Right kidney (tissue), 1 donor: ENCODE measurements around the gene ZAP70.
"Not testable (repeated sequence)": the region's sequence is repeated elsewhere in the genome, so short reads cannot be mapped to it uniquely, and the experiment has no call there.

Experiments
- DNase-seq: peaks from one replicate; pipeline ENCODE4 v3.0.0-alpha.2; 2016

The ZAP70 gene

DNA sequence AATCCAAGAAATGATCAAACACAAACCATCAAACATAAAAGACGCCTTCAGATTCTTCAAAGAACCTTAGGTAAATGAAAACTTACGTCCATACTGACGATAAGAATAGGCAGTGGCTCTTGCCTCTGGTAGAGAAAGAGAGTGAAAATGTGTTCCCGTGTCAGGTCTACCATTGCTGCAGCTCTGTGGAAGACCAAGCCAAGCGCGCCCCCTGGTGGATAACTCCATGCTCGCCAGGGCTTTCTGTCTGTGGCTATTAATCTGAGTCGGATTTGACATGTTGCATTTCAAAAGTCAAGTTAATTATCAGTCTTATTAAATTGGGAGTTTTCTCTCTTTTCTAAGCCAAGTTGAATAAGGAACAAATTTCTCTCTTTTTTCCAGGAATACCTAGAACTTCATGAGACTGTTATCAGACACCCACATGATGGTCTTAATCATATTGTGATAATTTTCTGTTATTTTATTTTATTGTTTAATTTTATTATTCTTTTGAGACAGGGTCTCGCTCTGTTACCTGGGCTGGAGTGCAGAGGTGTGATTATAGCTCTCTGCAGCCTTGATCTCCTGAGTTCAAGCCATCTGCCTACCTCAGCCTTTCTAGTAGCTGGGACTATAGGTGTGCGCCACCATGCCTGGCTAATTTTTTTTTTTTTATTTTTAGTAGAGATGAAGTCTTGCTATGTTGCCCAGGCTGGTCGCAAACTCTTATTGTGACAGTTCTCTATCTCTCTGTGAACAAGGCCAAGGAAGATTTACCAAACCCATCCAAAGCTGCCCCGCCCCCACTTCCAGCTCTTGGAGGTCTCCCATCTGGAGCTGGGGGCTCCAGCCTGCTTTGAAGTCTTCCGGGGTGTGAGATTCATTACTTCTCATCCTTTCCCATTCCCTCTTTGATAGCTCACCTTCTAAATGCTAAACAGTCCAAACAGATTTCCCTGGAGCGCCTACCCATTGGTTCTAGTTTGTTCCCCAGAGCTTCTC, 15.8 kb upstream of the ZAP70 start:
- DNase-seq: peak; percentile 60

DNA sequence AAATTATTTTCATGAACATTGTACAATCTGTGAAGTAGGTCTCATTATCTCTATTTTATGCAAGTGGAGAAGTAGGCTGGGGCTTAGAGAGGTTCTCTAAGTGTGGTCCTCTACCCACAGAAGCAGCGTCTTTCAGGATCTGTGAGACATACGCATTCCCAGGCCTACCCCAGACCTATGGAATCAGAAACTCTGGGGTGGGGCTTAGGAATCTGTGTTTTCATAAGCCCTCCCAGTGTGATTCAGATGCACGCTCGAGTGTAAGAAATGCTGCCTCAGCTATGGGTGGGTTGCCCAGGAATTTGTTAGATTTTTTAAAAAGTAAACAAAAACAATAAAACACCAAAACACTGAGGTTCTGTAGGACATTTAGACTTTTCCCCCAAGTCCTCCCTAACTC, 14.8 kb upstream of the ZAP70 start:
- DNase-seq: no peak

DNA sequence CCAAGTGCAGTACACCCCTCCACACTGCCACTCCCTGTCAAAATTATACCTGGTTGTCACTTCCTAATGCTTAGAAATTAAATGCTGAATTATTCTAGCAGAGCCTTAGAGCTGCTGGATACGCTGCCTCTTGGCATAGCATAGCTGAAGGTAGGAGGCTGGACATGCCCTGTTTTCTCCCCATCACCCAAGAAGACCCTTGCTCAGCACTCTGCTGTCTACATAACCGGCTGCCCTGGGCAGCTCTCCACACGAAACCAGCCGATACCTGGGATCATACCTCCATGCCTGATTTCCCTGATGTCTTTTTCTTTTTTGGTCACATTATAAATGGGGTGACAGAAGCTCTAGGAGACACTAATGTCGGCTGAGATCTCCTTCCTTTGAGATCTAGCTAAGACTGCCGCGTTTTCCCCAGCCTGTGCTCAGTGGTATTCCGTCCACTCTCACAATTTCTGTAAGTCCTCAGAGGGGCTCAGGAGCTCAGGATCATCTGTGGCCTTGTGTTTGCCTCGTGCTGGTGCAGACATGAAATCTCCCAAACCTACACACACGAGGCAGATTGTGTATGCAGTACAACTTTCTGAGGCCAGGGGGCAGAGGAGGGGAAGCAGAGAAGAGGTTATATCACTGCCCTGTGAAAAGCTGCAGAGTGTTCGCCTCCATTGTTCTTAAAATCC, 13.5 kb upstream of the ZAP70 start:
- DNase-seq: peak; percentile 58

DNA sequence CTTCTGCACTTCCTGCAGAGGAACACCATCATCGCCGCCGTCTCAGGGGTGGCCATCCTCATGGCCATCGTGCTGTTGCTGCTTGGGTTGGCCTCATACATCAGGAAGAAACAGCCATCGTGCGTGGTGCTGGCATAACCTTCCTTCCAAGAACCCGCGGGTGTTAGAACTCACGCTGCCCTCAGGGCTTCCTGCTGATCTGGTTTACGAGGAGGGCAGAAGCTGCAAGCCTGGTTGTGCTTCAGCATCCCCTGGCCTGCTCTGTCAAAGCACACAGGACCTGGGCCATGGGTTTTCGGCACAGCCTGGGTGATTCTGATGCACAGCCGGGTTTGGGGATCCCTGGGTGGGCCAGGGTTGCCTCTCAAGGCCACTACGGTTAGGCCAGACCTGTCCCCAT, 12.2 kb upstream of the ZAP70 start:
- no peak for DNase-seq

DNA sequence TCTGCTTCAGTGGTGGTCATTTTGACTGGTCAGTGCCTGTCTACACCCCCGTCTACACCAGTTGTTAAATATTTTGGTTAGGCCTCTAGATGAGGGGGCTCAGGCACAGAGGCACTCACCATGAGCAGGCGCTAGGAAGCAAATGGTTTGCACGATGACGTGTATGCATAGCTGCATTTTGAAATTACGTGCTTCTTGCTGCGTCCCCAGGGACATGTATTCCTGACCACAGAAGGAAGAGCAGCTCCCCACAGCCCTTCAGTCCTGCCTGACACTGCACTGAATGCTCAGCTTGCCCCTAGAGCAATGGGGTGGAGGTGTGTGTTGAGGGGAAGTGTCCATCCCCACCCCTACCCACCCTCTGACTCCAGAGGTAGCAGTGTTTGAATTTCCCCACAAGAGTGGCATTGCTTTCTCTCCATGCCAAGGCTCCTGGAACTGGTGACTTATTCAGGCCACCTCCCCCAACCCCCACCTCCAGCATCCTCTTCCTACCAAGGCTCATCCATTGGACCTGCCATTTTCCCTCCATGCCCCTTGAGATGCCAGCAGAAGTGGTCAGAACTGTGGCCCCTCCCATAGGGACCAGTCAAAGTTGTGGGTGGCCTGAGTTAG, 11.4 kb upstream of the ZAP70 start:
- no peak for DNase-seq

DNA sequence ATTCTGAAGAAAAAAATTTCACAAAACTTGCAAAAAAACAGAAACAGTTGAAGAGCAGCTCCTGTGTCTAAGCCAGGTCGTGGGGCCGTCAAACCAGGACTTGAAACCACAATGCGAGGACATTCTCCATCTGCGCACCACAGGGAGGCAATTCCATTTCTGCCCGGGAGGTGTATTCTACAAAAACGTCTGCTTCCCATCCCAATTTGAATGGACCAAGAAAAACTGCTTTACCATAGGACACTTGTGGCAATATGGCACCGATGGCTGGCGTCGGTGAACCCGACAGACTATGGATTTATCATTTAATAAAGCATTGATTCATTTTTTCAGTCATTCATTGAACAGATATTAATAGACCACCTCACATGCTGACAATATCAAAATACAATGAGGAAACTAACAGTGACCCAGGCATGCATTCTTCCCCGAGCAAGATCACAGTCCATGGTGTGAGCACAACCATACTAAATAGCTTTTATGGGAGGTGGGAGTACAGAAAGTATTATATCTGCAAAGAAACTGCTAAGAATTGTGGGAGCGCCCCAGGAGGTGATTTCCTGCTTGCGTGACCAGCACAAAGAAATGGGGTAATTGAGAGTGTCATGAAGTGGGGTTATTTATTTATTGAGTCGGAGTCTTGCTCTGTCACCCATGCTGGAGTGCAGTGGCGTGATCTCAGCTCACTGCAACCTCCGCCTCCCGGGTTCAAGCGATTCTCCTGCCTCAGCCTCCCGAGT, 10.5 kb upstream of the ZAP70 start:
- no peak for DNase-seq

DNA sequence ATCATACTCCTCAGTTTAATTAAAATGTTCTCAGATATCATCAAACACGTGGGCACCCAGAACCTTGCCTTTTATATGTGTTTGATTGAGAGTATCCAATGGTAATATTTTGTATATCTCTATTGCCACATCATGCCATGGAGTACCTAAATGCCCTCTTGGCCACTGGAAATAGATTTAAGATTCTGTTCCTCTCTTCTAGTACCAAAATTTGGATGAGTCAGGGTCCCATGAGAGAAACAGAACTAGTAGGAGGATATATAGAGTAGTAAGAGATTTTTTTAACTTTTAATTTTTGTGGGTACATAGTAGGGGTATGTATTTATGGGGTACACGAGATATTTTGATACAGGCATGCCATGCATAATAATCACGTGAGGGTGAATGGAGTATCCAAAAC, 9.6 kb upstream of the ZAP70 start:
- DNase-seq: no peak

DNA sequence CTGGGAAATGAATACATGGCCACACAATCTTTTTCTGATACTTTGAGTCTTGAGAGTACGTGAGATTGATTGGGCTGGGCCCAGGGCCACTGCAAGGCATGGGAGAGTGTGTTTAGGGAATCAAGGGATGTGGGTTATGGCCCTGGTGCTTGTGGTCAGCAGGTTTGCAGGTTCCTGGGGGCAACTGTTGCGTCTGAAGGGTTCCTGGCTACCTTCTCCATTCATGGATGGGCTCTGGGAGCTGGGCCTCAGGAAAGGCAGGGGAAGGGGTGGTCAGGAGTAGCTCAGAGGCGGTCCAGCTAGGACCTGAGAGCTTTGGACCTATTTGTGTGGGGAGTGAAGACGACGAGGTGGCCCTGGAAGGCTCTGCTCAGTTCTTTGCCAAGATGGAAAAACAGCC, 8.4 kb upstream of the ZAP70 start:
- no peak for DNase-seq

DNA sequence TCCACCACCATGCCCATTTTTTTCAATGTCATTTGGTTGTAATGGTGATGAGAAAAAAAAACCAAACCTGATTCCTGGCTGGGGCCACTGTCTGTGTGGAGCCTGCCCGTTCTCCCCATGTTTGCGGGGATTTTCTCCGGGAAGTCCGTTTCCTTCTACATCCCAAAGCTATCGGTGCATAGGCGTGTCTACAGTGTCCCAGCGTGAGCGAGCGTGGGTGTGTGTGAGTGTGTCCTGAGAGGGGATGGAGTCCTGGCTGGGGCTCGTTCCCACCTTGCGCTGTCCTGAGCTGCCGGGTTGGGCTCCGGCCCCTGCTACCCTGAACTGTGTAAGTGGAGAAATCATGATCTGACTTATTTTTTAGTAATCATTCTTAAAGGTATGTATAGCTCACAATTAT, 7.3 kb upstream of the ZAP70 start:
- no peak for DNase-seq

DNA sequence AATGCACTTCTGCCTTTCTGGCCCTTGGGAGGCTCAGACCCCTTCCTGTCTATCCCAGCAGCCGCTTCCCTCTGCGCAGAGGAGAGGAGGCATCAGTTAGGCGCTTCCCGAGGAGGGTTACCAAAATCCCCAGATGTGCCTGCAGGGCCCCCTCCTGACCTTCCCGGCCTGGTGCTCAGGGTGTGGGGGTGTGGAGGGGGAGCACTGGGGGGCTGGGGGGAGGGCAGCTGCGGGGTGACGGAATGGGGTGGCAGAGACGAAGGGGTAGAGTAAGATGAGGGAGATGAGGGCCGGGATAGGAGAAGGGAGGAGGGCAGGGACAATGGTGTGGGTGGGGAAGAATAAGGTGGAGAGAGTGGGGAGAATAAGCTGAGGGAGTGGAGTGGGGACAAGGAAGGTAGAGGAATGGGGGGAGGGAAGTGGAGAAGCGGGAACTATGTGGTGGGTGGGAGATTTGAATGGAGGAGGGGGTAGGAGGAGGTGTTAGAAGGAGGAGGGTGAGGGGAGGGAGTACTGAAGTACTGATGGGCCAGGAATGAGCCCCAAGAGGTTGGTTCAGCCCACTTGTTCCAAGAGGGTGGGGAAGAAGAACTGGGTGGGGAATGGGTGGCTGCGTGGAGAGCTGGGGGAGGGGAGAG, 6.5 kb upstream of the ZAP70 start:
- no peak for DNase-seq

DNA sequence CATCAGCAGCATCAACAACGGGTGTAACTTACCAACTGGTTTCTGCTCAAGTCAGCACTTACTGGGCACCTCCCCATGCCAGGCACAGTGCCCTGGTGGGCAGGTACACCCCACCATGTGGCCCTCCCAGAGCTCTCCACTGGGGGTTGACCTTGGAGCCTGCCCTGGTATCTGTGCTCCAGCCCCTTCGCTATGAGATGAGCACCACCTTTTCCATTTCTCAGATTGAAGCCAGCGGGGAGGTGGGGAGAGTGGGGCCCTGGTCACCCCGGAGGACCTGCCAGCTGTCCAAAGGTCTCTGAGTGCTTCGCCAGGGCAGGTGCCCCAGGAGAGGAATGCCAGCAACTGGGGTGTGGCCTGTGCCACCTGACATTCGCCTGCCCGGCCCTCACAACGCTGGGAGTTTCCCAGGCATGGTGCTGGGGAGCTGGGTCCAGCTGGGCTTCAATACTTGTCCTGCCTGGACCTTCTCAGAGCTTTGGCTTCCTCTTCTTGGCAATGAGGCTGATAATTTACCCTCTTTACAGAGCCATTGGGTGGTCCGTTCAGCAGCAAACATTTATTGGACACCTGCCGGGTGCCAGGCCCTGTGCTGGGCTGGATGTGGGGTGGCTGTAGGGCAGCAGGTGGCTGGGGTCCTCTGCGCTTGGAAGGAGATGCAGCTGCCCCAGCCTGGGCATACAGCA, 5.9 kb upstream of the ZAP70 start:
- DNase-seq: no peak

DNA sequence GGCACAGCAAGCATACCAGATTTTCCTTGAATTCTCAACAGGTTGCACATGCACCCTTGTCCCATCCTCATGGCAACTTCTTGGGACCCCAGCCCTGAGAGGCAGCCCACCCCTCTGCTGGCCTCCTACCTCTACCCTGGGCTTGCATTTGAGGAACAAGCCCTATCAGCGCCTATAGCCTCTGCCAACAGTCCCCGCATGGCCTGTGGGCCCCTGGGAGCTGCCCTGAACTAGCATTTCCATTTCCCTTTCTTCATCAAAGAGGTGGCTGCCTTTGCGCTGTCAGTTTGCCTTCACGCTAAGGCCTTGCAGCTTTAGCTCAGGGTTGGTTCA, 5.4 kb upstream of the ZAP70 start:
- DNase-seq: no peak

DNA sequence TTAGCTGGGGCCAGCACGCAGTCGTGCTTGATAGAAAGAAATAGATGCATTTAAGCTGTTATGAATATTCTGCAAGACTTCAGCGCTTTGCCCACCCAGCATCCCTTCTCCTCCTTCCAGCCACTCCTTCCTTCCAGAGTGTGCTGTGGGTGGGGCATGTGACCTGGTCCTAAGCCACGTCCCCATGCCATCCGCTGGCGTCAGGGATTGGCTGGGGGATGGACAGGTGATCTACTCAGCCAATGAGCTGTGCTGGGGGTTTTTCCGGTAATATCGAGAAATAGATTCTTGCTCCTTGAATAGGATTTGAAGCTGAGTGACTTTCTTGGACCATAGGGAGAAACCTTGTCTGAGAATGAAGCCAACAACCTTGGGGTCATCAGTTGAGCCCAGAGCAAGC, 4.8 kb upstream of the ZAP70 start:
- DNase-seq: no peak

DNA sequence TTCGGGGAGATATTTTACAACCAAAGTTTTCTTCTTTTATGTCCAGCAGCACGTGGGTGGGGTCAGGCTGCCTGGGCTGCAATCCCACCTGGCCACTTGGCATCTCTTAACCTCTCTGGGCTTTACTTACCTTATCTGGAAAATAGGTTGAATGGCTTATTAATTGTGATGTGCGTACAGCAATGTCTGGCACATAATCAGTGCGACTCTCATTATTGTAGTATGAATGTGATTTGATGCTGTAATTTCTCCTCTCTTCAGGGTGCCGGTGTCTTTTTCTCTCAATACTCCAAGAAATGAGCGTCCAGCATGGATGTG, 2.0 kb upstream of the ZAP70 start:
- no peak for DNase-seq

DNA sequence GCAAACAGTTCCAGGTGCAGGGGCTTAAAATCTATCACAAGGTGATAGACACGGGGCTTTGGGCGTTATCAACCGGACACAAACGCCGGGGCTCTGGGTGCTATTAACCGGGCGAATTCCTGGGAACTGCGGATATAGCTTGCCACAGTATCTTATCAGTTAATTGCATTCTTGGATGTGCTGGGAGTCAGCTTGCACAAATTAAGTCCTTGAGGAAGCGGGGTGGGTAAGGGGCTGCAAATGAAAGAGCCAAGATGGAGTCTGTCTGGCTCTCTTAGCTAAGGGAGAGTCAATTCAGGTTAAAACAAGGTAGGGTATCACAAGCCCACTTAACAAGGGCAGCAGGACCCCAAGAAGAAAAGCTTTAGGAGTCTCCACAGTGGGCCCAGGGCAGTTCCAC, 1.2 kb upstream of the ZAP70 start:
- DNase-seq: not testable (repeated sequence)

DNA sequence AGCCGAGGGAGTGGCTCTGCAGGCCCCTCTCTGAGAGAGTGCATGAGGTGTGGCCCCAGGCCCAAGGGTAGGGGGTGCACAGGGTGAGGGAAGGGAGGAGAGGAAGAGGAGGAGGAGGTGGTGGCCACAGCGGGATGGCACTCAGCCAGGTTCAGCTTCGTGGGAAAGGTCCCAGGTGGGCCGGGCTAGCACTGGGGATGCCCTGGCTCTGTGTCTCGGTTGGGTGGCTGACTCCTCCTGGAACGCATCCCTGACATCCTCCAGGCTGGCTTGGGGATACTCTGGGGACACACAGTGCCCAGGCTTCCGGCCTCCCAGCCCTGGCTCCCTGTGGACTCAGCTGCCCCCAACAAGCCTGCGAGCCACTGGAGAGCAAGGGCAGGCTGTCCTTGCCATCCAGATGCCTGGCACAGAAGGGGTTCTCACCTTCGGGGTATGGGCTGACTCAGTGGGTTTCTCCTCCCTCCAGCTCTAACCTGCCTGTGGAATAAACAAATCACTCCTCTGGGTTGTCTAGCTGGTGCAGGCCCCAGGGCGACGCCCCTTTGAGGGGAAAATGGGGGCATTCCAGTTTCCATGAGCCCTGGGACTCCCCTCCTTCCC, 582 bp upstream of the ZAP70 start:
- DNase-seq: no peak

DNA sequence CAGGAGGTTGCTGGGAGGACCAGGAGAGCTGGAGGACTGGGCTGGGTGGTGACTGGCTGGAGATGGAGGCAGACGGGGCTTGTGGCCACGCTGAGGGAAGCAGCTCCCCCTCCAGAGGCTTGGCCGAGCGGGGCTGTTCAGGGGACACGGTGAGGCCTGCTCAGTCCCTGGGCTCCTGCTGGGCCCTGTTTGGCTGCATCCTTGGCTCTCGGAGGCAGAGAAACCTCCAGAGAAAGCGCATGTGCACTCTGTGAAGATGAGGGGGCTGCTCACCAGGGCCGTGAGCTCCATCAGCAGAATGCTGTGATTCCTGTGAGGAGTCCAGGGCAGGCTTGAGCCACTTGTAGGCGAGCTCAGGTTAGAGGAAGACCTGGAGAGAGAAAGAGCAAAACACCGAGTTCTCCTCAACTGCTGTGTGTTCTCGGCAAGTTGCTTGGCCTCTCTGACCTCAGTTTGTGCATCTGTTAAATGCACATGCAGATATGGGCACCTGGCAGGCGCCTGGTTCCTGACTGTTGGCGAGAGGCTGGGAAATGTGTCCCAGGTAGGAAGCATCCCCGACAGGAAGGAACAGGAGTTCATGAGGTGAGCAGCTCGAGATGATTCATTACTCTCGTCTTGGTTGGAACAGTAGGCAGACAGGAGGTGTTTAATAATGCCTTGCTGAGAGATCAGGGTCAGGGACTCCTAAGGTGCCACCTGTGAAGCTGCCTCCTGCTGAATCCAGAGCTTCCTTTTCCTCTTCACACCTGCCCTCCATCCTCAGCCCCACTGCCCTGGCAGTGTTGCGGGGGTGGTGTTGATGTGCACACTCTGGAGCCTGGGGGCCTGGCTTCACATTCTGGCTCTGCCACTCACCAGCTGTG, 941 bp downstream of the ZAP70 start:
- no peak for DNase-seq

DNA sequence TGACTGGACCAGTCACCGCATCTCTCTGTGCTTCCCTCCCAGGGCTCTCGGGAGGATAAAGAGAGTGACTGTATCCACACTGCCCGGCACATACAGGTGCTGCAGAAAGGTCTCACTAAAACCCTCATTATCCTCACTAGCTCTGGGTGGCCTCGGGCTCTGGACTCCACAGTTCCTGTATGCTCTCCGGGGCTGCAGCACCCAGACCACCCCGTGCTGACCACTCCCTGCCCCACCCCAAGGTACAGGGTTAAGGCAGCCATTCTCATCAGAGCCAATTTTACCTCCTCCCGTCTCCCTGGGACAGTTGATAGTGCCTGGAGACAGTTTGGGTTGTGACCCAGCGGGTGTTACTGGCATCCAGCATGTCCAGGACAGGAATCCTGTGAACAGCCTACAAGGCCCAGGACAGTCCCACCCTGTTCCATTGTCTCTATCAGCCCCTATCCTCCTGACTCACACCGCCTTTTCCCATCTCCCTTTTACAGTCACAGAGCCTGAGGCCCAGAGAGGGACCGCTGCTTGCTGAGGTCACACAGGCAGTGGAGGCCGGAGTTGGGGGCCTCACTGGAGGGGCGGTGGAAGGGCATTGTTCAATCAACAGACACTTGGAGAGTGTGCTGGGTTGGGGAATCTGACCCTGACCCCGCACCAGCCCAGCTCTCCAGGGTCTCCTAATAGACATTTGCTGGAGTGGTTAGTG, 1.7 kb downstream of the ZAP70 start:
- no peak for DNase-seq

DNA sequence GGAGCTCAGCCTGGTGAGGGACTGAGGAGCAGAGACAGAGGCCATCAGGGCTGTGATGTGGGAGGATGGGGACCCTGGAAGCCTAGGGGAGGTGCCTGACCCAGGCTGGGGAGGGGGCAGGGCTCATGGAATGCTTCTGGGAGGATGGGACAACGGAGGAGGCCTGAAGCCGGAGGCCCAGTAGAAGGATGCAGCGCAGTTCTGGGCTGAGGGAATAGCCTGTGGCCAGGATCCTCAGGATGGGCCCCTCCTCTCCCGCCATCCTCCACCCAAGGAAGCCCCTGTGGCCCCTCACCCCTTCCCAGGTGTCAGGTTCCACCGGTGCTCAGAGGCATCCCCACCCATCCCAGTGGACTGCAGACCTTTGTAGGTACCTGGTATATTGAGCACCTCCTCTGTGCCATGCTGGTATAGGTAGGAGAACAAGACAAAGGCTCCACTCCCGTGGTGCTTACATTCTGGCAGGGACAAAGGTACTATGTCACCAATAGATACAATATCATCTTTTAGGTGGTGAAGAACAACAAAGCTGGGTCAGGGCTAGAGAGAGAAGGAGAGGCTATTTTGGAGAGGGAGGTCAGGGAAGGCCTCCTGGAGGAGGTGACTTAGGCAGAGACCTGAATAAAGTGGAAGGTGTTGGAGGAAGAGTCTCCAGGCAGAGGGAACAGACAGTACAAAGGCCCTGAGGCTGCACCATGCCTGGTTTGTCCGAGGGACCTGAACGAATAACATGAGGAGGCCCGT, 2.7 kb downstream of the ZAP70 start:
- no peak for DNase-seq
